GM18511 (cell line): ENCODE measurements around the gene RETREG1.

ENCODE experiments used
- ATAC-seq: cut with Tn5 transposase; IDR thresholded peaks from one replicate; pipeline ENCODE4 v1.9.1; 2021; ENCODE audit warnings: mild to moderate bottlenecking, moderate library complexity; ENCODE audit not compliant: unreplicated experiment

RETREG1 gene

GRCh38 chr5:16534280-16534679 is 82.5 kb downstream of the RETREG1 start:
- ATAC-seq, result no peak

DNA sequence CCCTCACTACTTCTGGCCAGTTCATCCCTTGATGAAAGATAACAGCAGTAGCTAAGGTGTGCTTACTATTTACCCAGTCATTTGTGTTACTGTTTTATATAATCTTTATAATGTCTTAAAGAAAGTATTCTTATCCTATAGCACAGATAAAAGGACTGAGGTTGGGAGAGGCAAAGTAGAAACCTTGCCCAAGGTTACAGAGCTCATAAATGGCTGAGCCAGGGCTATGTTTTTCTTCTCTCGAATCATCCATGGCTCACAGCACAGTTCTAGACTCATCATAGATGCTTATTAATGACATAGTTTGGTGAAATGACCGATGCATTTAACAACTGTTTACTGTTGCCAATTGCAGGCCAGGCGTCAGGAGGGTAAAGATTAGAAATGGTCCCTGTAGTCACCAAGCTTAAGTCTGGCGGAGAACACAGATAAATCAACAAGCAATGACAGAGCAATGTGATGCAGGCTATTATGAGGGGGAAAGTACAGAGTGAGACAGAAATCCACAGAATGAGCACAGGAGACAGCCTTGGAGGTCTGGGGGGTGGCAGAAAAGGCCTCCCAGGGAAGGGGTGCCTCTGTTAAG is 85.6 kb downstream of the RETREG1 start:
- ATAC-seq, result no peak

DNA sequence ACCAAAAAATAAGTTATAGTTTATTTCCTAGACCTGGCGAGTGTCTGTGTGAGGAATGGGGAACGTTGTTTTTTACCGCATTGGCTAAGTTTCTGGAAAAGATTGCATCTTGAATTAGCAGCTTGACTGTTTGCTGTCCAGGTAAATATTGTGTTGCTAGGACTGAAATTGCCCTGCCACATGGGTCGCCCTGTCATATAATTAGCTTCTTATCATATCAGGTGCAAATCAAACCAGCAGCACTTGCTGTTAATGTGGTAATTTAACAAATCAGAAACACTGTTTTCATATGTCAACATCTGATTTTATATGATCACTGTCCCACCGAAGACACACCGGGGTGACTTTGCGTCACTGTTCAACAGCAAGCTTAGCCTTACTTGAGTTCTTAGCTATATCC is 87.5 kb downstream of the RETREG1 start:
- ATAC-seq, result no peak

GRCh38 chr5:16528382-16529110 is 88.3 kb downstream of the RETREG1 start:
- no peak for ATAC-seq

GRCh38 chr5:16525651-16526050 is 91.1 kb downstream of the RETREG1 start:
- ATAC-seq, result no peak

GRCh38 chr5:16524286-16524685 is 92.5 kb downstream of the RETREG1 start:
- no peak for ATAC-seq

DNA sequence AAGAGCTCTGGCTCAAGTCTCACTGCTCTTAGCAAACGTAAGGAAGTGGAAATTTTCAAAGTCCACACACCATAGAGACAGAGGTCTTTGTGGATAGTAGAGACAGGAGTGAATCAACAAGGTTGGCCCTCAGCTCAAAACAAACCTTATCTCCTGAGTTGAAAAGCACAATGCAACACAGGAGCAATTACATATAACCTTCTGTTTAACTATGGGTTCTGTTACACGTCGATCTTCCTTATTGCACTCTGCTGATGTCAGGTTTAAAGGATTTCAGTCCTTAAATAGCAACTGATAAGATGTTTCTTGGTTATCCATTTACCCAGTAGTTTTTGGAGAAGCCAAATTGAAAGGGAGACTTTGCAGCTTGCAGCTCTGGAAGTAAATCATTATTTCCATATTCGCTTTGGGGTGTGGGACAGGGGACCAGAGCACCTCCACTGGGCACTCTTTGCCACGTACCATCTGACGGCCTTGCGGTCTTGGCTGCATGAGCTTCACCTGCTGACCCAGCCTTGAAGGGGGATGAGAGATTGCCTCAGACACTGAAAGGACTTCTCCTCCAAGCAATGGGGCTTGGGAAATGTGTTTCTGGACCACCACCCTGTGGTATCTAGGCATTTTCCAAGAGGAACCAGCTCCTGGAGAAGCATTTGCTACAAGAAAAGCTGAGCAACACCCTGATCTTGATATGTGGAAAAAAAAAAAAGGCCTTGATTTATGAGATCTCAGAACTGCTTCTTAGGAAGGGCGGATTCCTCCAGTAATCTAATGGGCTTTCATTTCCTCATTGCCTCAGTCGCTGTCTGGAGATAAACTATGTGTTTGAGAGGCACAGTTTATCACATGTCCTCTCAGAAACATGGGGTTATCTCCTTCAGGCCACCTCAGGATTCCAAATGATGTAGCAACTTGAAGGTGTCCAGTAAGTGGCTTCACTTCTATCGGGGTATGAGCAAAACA is 95.0 kb downstream of the RETREG1 start:
- ATAC-seq, result no peak

DNA sequence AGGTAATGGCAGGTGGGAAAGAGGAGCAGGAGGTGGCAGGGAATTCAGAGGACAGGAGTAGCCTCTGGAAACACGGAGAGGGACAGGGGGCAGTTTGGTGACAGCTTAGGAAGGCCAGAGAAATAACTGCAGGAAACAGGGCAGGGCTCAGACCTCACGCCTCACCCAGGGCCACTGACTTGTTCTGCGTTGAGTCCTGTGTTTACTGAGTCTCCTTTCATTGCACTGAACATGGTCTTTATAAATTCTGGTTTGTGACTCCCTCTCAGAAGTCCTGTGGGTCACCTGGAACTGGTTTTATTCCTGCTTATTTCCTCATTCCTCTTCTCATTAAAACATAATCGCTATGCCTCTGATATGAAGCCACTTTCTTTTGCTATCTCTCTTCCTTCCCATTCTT is 96.0 kb downstream of the RETREG1 start:
- ATAC-seq, result no peak

DNA sequence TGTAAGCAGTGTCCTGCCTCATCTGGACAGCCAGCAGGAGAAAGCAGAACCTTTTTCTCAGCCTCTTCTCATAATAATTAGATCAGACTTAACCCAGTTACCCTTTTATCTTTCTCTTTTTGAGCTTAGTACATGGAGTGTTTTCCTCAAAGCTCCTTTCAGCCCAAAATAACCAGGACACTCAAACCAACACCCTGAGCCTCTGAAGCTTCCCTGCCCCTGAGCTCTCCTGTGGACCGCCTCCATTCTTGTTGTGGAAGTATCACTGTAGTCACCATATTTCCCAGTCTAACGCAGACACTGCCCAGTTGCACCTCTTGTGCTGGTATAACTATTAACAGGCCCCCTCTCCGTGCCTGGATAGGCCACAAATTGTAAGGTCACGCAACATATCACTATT is 97.4 kb downstream of the RETREG1 start:
- ATAC-seq, result no peak

DNA sequence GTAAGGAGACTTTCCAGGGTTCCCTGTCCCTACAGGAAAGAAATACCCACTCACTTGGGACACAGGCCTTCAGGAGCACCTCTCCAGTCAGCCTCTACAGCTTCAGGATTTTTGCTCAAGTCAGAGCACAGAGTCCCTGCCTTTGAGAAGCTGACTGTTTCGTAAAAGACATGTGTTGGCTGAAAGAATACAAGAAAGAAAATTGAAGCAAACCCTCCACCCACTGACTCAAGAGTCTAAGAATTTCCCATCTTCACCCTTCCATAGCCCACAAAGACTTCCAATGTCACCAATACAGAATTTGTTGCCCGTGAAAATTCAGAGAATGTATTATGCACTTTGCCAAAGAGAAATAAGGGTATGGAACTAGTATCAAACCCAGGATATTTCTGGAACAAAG is 98.2 kb downstream of the RETREG1 start:
- ATAC-seq, result no peak

GRCh38 chr5:16515532-16515931 is 101.3 kb downstream of the RETREG1 start:
- ATAC-seq, result no peak

GRCh38 chr5:16510098-16510497 is 106.7 kb downstream of the RETREG1 start:
- no peak for ATAC-seq

DNA sequence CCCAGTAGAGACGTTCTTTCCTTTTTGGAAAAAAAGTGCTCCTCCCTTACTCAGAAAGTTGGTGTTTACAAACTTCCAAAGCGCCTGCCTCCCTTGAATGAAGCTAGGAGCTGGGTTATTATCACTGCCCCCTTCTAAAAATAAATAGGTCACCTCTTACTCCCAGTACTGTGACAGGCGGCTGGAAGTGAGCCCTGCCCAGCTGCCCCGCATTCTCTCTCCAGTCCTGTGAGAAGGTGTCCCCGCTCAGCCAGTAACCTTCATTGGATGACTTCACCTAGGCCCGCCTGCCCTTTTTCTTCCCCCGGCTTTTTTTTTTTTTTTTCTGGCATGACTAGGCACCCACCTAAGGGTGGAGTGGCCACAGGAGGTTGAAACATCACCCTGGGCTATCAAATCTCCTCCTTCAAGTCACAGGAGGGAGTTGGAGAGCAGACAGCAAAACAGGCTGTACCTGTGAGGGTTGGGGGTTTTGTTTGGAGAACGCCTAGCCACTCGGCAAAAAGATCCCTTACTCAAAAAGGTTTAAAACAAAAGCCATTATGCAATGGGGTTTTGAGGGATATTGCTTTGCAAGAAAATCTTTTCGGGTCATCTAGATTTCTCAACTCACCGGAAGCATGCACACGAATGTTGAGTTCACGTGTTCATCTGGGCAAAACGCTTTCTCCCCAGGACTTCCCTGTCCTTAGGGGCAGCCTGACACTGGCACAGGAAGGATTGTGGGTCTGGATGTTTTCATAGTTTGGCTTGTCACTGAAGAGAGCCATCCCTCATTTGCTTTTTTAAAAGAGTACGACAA is 107.9 kb downstream of the RETREG1 start:
- ATAC-seq, result no peak

GRCh38 chr5:16507716-16508115 is 109.1 kb downstream of the RETREG1 start:
- ATAC-seq, result no peak

DNA sequence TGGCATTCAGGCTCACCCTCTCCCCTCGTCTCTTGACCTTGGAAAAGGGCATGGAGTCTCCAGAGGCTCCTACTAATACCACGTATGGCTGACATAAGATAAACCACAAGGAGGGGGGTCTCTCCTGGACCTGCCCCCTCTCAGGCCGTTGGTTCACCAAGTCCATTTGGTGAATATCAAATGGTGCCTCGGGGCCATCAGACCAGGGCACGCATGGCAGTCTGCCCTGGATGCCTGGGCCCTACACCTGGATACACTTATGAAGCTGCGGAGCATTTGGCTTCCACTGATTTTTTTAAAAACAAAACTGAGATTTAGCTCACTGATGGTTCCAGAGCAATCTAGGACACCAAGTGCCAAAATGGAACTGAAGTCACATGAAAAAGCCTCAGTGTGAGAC is 110.9 kb downstream of the RETREG1 start:
- ATAC-seq, result no peak

DNA sequence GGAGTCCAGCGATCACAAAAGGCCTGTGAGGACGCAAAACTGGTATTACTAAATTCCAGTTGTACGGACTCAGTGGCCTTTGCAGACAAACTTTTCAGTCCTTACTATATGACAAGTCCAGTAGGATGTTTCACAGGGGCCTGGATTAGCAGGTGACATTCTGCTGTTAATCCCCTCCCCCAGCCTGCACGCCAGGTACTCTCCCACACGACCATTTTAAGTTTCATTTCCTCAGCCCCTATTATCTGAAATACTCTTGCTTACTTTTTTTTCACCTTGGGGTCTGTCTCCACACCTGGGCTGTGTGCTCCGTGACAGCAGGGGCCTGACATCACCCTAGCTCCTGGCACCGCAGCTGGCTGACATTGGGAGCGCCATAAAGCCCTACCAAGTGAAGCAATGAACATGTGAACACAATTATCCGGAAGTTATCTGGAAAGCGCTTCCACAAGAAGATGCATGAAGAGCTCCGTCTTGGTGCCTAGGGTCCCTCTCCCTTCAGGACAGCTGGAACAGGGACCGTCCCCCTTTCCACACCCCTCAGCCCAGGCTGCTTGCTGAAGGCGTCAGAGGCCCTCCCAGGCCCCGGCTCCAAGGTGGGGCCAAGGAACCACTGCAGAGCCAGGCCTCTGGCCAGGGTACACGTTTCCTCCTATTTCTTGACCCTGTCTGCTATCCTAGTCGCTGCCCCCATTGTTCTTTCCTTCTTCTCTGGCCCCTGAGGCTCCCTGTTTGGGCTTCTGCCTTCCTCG is 111.5 kb downstream of the RETREG1 start:
- ATAC-seq, result no peak

DNA sequence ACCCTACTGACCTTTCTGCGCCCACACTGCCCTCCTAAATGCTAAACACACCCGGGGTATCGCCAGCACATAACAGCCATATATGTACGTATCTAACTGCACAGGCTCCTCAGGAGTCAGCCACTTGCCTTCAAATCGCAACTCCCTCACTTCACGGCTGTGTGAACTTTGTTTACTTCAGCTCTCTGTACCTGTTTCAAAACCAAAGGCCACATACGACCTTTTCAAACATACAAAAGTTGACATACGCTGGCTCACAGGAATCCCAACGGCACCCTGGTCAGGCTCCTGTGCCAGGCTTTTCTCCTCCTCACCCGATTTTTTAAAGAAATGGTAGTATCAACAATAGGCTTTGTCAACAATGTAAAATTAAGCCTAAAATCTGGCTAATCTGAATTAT is 112.2 kb downstream of the RETREG1 start:
- ATAC-seq, result no peak

- ATAC-seq, result no peak
These were observed 113.9 kb downstream of the RETREG1 start for GRCh38 chr5:16502866-16503265.

GRCh38 chr5:16500024-16500423 is 116.8 kb downstream of the RETREG1 start:
- no peak for ATAC-seq

DNA sequence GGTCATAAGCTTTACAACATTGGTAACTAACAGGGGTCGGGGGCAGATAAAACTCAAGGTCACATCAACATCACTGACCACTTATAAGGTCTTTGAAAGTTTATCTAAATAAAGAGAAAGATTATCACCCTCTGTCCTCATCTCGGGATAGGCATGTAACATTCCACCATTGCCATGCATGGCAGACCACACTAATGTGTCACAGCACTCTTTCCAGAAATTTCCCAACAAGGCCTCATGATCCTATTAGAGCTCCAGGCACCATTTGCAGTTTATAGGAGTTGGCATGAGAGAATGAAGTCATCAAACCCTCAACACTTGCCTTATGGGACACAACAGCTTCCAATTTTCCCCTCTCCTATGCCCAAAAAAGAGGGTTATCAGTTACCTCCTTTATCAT is 119.3 kb downstream of the RETREG1 start:
- ATAC-seq, result no peak
